Peyer's patch (tissue), 4 donors: Measurements from ENCODE around the gene CHCHD1. TPM values are rescaled to one million over a fixed set of nuclear protein-coding genes. Genes with fewer than 3 reads are reported as not detected.
A peak's percentile ranks its signal among the peaks of the same experiment; 100 is the strongest.

ENCODE experiments used
- DNase-seq, 3 donors: peaks; one replicate each; pipeline ENCODE4 v3.0.0-alpha.2; 2017 to 2019
- H3K27ac ChIP-seq, 4 donors: fragments of 200-600 bp; sonication (generic); one replicate each; pipeline ENCODE4 v1.5.1; 2016 to 2019
- H3K27me3 ChIP-seq, 2 donors: fragments of 200-600 bp; sonication (generic); one replicate each; pipeline ENCODE4 v1.5.1; 2019
- H3K36me3 ChIP-seq, 3 donors: fragments of 200-600 bp; sonication (generic); one replicate each; pipeline ENCODE4 v1.5.1; 2016 to 2019
- H3K4me1 ChIP-seq, 4 donors: fragments of 200-600 bp; sonication (generic); one replicate each; pipeline ENCODE4 v1.5.1; 2016 to 2019
- H3K4me3 ChIP-seq, 4 donors: fragments of 200-600 bp; sonication (generic); 1 replicate in 3 of 4; 2 replicates in 1 of 4; pipeline ENCODE4 v1.5.1; 2016 to 2019; ENCODE audit warnings: mild to moderate bottlenecking in 1 of 4
- H3K9me3 ChIP-seq, 4 donors: fragments of 200-600 bp; sonication (generic); one replicate each; pipeline ENCODE4 v1.5.1; 2016 to 2019; ENCODE audit warnings: mild to moderate bottlenecking in 1 of 4
- POLR2A ChIP-seq, 2 donors: fragments of 450-650 bp; IDR thresholded peaks; one replicate each; pipeline ENCODE4 v1.5.1; 2017; ENCODE audit warnings: antibody characterized with exemption in 2 of 2, mild to moderate bottlenecking in 2 of 2, moderate library complexity in 2 of 2
- total RNA-seq, 4 donors: library from RNA; depleted of rRNA; stranded (reverse); fragments of >200 nt; gene quantifications; one replicate each; pipeline ENCODE4 v1.1.0, GENCODE V29; 2016
- TF ChIP-seq, protein P1 (sequence below), 6 experiments: fragments of 450-650 bp in 4 of 6; fragments of 200-600 bp in 2 of 6; sonication (generic) in 1 of 6; IDR thresholded peaks; one replicate each; pipeline ENCODE4 v1.5.1; 2017 to 2019; ENCODE audit warnings: antibody characterized with exemption in 6 of 6, mild to moderate bottlenecking in 3 of 6, moderate library complexity in 1 of 6

The CHCHD1 gene
- total RNA-seq, 4 donors from 2014 or later: 9.9 to 36.8 (median 20.9) TPM

GRCh38 chr10:73815719-73816030 is 33.8 kb downstream of the CHCHD1 start:
- Histone ChIP-seq H3K36me3 (peaks cover 0 to 56% (median 0%) of the 10 kb centered on the region in 3 donors), H3K27ac (no peak overlapping the region), H3K4me1 (peaks cover 0 to 11% (median 0%) of the 10 kb centered on the region in 4 donors), H3K9me3 (no peaks in the 10 kb centered on the region), H3K4me3 (no peak overlapping the region), H3K27me3 (no peaks in the 10 kb centered on the region)
- no peak for DNase-seq
- TF ChIP-seq, protein P1, sequence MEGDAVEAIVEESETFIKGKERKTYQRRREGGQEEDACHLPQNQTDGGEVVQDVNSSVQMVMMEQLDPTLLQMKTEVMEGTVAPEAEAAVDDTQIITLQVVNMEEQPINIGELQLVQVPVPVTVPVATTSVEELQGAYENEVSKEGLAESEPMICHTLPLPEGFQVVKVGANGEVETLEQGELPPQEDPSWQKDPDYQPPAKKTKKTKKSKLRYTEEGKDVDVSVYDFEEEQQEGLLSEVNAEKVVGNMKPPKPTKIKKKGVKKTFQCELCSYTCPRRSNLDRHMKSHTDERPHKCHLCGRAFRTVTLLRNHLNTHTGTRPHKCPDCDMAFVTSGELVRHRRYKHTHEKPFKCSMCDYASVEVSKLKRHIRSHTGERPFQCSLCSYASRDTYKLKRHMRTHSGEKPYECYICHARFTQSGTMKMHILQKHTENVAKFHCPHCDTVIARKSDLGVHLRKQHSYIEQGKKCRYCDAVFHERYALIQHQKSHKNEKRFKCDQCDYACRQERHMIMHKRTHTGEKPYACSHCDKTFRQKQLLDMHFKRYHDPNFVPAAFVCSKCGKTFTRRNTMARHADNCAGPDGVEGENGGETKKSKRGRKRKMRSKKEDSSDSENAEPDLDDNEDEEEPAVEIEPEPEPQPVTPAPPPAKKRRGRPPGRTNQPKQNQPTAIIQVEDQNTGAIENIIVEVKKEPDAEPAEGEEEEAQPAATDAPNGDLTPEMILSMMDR (IDR thresholded peaks at IDR 0.05): no peak
- no peak for TF ChIP-seq POLR2A (IDR thresholded peaks at IDR 0.05)

- Histone ChIP-seq H3K4me3 (no peak overlapping the region), H3K27me3 (no peaks in the 10 kb centered on the region), H3K4me1 (peaks cover 0 to 10% (median 0%) of the 10 kb centered on the region in 4 donors), H3K36me3 (peaks cover 0 to 70% (median 0%) of the 10 kb centered on the region in 3 donors), H3K9me3 (no peaks in the 10 kb centered on the region), H3K27ac (peak overlapping the region in 1 of 4 donors; percentile 16)
- peak in 1 of 3 donors; percentile 40 for DNase-seq
- no peak for TF ChIP-seq POLR2A (IDR thresholded peaks at IDR 0.05)
- TF ChIP-seq, protein P1 (IDR thresholded peaks at IDR 0.05): no peak
Observed at GRCh38 chr10:73816917-73817729, 35.3 kb downstream of the CHCHD1 start.

- Histone ChIP-seq H3K4me3 (no peak overlapping the region), H3K9me3 (no peaks in the 10 kb centered on the region), H3K27ac (no peak overlapping the region), H3K4me1 (peaks cover 0 to 10% (median 0%) of the 10 kb centered on the region in 4 donors), H3K27me3 (no peaks in the 10 kb centered on the region), H3K36me3 (peaks cover 0 to 75% (median 0%) of the 10 kb centered on the region in 3 donors)
- TF ChIP-seq, protein P1 (IDR thresholded peaks at IDR 0.05): no peak
- no peak for TF ChIP-seq POLR2A (IDR thresholded peaks at IDR 0.05)
- peak in 1 of 3 donors; percentile 35 for DNase-seq
Observed at GRCh38 chr10:73817826-73818225, 36.0 kb downstream of the CHCHD1 start.

DNA sequence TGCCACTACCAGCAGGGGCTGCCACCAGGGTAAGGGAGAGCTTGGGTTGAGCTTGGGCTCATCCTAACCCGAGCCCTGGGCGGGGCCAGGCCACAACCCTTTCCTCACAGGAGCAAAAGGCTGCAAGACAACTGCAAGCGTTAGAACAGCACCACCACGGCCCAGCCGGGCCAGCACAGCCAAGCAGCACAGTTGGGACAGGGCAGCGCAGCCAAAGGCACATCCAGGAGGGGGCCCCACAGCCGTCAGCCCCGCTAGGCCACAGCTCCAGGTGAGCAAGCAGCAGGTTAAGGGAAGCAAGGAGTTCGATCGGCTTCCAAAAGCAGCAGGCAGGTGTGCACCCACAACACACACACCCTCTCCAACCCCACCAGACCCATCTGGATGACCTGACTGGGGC is 36.6 kb downstream of the CHCHD1 start:
- Histone ChIP-seq H3K4me3 (no peak overlapping the region), H3K9me3 (no peaks in the 10 kb centered on the region), H3K36me3 (peaks cover 0 to 80% (median 0%) of the 10 kb centered on the region in 3 donors), H3K4me1 (peaks cover 0 to 10% (median 0%) of the 10 kb centered on the region in 4 donors), H3K27ac (no peak overlapping the region), H3K27me3 (no peaks in the 10 kb centered on the region)
- DNase-seq: peak in 1 of 3 donors; percentile 40
- TF ChIP-seq POLR2A (IDR thresholded peaks at IDR 0.05): no peak
- TF ChIP-seq, protein P1 (IDR thresholded peaks at IDR 0.05): no peak

- Histone ChIP-seq H3K27me3 (no peaks in the 10 kb centered on the region), H3K4me3 (no peak overlapping the region), H3K36me3 (peaks cover 0 to 81% (median 0%) of the 10 kb centered on the region in 3 donors), H3K4me1 (peaks cover 0 to 10% (median 0%) of the 10 kb centered on the region in 4 donors), H3K27ac (peak overlapping the region in 1 of 4 donors; percentile 40), H3K9me3 (no peaks in the 10 kb centered on the region)
- peak in 1 of 3 donors; percentile 38 for DNase-seq
- no peak for TF ChIP-seq POLR2A (IDR thresholded peaks at IDR 0.05)
- TF ChIP-seq, protein P1 (IDR thresholded peaks at IDR 0.05): no peak
Observed at GRCh38 chr10:73819081-73819480, 37.2 kb downstream of the CHCHD1 start.
